T-helper 2 cell treated with Interferon-gamma antibody and Interleukin-4, amounts not matched to agents 100 ng/mL and 5 ng/mL, for 36 hours (primary cell): Measurements from ENCODE around the gene SYTL2. TPM values are rescaled to one million over a fixed set of nuclear protein-coding genes. Genes with fewer than 3 reads are reported as not detected.

Source experiments
- intact Hi-C: fragments of 100-400 bp; cut with micrococcal nuclease; formaldehyde crosslinking; loops from one replicate; pipeline ENCODE4 v1.15.1; 2023
- total RNA-seq: library from RNA; stranded (reverse); gene quantifications from 2 replicates; pipeline ENCODE4 v1.2.3, GENCODE V29; 2022

The SYTL2 gene
- total RNA-seq, 1 donor from 2014 or later: 29.0 TPM

DNA sequence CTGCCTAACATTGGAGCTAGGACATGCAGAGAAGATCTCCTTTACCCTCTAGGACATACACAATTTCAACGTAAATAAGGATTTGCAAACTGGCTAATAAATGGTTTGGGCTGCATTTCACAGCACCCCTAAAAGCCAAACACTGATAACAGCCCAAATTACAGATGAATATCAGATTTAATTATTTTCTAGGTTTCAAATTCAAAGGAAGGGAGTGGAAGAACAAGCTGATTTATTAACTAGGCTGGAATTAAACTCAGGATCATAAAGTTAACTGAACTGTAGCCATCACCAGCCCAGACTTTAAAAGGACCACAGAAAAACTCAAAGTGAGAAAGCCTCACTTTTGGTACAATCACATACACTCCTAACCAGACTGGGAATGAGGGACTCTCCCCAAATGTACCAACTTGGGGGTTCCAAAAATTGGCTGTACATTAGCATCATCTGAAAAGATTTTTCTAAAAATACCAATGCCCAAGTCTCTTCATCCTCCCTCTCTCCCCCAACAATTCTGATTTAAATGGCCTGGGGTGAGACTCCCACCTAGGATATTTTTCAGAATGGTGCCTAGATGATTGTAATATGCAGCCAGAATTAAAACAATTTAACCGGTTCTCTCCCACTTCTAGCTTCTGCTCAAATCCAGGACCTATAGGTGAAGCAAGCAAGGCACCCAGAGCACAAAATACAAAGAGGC is 43.5 kb downstream of the SYTL2 start:
- intact Hi-C loops: no loop called here

GRCh38 chr11:85766721-85767161 is 44.2 kb downstream of the SYTL2 start:
- intact Hi-C loops: no loop called here

DNA sequence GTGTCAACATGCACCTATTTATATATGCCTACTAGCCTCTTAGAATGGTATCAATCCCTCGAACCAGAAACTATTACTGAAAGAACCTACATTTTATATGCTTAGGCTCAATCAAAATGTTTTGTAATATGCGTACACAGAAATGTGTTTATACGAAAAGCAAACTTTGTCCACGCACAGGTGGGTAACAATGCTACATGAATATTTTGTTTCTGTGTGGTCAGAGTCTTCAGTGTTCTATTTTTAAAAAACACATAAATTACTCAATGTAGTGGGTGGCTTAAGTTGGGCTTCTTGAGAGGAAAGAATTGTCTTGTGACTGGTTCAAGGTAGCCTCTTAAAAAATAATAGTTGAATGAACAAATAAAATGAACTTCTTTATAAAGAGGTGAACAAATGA is 46.1 kb downstream of the SYTL2 start:
- intact Hi-C loops: no loop called here

DNA sequence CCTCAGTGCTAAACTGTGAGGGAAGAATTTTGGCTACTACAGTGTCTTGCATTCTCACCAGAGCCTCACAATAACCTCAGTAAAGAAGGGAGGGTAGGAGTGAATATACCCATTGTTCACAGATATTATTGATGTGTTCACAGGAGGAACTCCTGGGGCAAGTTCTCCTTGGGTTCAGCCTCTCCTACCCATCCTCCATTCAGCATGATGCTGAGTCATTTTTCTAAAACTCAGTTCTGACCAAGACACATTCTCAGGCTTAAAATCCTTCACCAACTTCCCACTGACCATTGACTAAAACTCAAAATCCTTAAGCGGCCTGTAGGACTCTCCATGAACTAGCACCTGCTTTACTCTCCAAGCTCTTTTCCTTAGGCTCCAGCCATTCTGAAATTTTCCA is 48.7 kb downstream of the SYTL2 start:
- intact Hi-C loops: no loop called here

DNA sequence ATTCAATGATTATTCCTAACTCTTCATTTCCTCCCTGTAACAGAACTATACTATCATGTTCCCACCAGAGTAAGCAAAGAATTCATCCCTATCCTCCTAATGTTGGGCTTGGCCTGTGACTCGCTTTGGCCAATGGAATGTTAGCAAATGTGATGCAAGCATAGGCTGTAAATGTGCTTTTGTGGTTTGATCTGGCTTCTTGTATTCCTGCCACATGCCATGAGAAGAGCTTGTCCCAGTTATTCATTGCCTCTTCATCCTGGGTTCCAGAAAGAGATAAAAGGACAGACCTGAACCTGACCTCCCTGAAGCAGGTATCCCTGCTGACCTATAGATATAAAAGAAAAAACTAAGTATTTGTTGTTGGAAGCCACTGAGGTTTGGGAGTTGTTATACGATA is 51.0 kb downstream of the SYTL2 start:
- intact Hi-C loops: loop anchor here (10.0 kb wide), 1 partner anchor 445 kb away; no protein-coding TSS in a partner anchor

GRCh38 chr11:85758480-85759039 is 52.4 kb downstream of the SYTL2 start:
- intact Hi-C loops: loop anchor here (10.0 kb wide), 1 partner anchor 446 kb away; no protein-coding TSS in a partner anchor

- intact Hi-C loops: loop anchor here (10.0 kb wide), 1 partner anchor 447 kb away; no protein-coding TSS in a partner anchor
These were observed 52.9 kb downstream of the SYTL2 start for GRCh38 chr11:85758026-85758425.

- intact Hi-C loops: loop anchor here (10.0 kb wide), 1 partner anchor 448 kb away; no protein-coding TSS in a partner anchor
These were observed 54.3 kb downstream of the SYTL2 start for GRCh38 chr11:85756401-85757200.

DNA sequence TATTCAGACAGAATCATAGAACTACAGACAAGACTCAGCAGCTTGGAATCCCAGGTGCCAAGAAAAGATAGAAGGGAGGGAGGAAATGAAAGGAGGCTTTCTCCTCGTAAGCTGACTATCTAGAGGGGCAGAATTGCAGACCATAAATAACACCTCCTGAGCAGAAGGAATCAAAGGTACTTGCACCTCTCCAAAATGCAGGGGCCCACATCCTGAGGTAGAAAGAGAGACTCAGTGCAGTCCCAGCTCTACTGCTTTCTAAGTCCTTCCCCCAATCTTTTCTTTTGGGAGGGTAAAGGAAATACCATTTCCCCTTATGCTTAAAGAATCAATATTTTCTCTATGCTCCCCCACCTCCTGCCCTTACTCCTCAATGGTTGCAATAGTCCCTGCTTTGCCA is 55.2 kb downstream of the SYTL2 start:
- intact Hi-C loops: loop anchor here (10.0 kb wide), 1 partner anchor 449 kb away; no protein-coding TSS in a partner anchor

DNA sequence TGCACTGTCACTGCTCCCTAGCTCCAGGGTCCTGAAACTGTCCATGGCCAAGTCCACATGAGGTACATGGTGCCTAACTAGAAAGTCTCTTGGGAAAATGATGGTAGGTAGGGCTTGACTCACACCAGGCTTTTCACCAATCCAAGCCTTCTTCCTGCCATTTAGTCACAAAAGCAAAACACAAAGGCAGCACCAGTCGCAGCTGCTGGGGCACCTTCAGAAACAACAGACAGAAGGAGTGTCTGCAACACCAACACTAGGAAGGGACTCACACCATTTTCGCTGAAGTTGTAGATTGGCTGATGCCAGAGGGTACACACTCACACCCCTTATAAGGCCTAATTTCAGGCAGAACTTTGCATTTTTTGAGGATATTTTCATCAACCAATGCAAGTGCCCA is 55.7 kb downstream of the SYTL2 start:
- intact Hi-C loops: loop anchor here (10.0 kb wide), 1 partner anchor 450 kb away; no protein-coding TSS in a partner anchor

GRCh38 chr11:85752890-85753581 is 57.9 kb downstream of the SYTL2 start:
- intact Hi-C loops: loop anchor here (1.0 to 10.0 kb wide), 12 partner anchors 8 to 839 kb away; partner anchors contain the start of genes HIKESHI, PICALM and TMEM126A

DNA sequence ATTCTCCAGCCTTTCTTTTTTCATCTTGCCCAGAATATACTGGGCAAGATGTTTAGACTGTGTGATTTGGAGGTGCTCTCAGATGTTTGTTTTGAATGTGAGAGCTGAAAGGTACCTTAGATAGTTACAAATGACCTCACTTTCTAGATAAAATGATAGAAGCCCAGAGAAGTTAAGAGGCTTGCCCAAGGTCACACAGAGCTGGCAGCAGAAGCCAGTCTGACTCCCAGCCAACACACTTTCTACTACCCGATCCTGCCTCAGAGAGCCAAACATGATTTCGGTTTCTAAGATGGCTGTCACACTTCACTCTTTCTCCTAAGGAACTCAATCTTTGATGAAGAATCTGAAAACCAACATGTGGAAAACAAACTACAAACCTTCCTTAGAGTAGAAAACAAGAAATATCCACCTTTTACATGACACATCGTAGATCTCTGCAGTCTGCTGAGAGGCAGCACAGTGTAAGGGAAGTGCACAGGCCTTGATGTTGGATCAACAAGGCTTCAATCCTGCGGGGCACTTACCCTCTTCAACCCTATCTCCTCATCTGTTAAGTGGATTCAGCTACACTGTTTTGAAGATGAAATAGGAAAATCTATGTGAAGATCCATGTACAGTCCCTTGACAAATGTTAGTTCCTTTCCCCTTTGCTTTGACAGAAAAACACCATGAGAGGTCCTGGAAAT is 58.6 kb downstream of the SYTL2 start:
- intact Hi-C loops: loop anchor here (1.0 to 10.0 kb wide), 7 partner anchors 34 to 840 kb away; partner anchors contain the start of genes HIKESHI, PICALM and TMEM126A

DNA sequence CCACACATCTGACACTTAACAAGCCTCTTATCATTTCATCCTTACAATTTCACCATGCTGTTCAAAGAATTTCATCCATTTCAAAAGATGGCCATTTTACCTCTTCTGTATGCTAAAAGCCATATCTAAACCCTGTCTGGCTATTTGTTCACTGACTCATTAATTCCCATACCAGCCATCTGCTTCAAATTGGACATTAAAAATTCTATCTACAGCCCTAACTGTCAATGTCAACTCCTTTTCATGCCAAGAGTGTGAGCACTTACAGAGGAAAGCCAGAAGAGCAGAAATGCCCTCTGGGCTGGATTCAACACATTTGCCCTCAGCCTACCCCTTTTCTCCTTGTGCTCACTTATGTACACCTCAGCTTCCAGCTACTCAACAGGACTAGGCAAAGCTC is 59.2 kb downstream of the SYTL2 start:
- intact Hi-C loops: loop anchor here (1.0 to 10.0 kb wide), 7 partner anchors 35 to 841 kb away; partner anchors contain the start of genes HIKESHI, PICALM and TMEM126A

DNA sequence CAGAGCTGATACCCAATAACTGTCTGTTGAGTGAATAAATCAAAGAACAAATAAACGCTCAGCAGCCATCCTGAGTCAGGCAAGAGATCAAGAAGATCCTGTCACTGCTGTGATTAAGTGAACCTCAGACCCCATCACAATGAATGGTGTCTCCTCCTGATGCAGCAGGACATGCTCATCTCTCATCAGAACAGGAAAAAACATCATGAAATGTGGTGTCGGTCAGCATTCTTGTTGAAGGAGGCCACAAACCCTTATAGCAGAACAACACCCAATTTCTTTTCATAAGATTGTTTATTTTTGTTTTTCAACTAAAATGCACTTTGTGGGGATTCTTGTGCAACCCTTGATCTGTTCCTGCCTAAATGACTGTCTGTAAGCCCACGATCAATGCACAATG is 60.3 kb downstream of the SYTL2 start:
- intact Hi-C loops: loop anchor here (5.0 to 10.0 kb wide), 4 partner anchors 103 to 842 kb away; partner anchors contain the start of genes HIKESHI and TMEM126A

GRCh38 chr11:85749884-85750283 is 61.1 kb downstream of the SYTL2 start:
- intact Hi-C loops: loop anchor here (5.0 to 10.0 kb wide), 4 partner anchors 103 to 842 kb away; partner anchors contain the start of genes HIKESHI and TMEM126A

DNA sequence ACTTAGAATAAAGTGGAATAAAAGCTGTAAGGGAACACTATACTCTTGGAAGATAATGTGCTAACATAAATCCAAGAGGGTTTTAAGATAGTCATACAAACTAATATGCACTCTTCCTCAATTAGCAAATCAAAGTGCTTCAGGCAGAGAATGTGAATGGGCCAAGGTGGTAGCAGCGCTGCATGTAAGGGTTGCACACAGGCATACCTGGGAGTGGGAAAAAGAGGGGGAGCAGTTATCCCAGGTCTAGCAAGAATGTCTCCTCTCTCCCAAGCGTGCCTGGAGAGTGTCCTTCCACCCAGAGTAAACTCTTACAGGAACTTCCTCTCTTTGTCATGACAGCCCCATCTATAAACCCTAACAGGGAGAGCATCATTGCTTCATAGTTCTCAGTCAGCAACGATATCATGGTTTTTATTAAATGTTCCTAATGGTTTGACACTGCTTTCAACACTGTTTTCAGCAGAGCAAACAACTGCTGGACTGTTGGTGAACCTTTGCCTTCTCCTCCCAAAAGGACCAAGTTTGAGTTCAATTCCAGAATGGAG is 61.6 kb downstream of the SYTL2 start:
- intact Hi-C loops: no loop called here

DNA sequence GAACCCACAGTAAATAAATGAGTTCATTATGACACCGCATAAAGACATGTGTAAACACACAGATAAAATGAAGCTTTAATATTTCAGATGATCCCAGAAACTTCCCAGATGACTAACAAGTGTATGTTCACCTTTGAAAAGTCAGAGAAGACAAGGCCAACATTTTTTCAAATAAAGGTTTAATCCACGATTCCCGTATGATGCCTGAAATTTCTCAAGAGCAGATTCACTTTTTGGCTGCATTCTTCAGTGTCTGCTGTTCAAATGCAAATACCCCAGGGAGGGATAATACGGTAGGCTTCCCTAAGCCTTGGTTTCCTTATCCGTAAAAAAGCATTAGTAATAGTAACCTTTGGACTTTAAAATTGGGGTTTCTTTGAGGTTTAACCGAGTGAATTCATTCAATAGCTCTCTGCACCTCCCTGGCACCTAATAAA is 62.5 kb downstream of the SYTL2 start:
- intact Hi-C loops: no loop called here

DNA sequence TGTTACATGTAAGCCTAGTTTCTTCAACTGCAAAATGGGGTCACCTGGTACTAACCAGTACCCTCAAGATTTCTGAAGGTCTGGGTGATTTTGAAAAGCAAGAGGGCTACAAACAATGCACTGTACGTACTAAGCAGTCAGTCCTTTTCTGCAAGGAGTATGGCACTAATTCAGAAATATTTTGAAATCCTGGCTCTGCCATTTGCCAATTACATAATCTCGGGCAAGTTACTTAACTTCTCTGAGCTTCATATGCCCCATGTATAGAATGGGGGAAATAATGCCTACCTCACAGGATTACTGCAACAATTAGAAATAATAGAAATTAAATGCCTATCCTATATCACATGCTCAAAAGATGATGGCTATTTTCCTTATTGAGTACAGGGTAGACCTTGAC is 64.3 kb downstream of the SYTL2 start:
- intact Hi-C loops: no loop called here

GRCh38 chr11:85745626-85746025 is 65.3 kb downstream of the SYTL2 start:
- intact Hi-C loops: loop anchor here (1.0 kb wide), 1 partner anchor 8 kb away; no protein-coding TSS in a partner anchor

DNA sequence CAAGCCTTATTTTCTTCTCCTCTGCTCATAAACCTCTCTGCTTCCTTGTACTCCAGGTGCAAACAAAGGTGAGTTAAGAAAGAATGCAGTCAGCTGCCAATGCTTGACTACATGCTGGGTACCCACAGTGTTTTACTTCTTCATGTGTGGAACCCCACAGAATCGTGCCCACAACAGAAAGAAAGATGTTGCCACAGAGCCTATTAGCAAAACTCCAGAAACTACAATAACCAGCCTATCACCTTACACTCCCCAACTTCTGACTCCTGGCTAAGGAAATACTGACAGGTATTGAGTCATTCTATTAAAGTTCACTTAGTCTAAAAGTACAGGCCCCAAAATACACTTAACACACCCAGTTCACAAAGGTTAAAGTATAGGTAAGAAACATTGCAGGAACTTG is 68.1 kb downstream of the SYTL2 start:
- intact Hi-C loops: no loop called here
